Measurements from ENCODE around the gene GPR173.

DNA sequence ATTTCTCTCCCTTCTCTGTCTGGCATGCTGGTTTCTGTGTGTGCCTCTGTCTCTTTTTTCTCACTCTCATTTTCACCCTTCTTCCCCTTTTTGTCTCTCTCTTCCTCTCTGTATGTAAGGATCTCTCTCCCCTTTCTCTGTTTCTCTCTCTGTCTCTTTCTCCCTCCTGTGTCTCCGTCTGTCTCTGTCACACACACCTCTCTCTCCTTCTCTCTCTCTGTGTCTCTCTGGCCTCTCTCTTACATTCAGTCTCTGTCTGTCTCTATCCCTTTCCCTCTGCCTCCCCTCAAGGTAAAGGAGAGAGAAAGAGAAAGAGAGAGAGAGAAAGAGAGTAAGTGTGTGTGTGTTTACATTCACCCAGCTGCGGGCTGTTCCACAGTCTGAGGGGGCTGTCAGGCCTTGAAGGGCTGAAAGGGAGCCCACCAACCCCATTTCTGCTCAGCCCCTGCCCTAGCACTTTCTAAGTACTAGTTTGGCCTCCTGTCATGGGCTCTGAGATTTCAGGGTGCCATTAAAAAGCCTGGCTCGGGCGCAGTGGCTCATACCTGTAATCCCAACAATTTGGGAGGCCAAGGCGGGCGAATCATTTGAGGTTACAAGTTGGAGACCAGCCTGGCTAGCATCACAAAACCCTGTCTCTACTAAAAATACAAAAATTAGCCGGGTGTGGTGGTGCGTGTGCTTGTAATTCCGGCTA, 24.0 kb downstream of the GPR173 start:
- TF ChIP-seq CTCF (conservative IDR thresholded peaks at IDR 0.05; ENCODE audit: low read depth, low read length) (no peak), EZH2 (IDR thresholded peaks at IDR 0.05; ENCODE audit: borderline replicate concordance, low read depth, low read length, poor library complexity, severe bottlenecking) (no peak)
